GM21737 (cell line): Measurements from ENCODE around the gene VMO1.

Experiments used
- ATAC-seq: cut with Tn5 transposase; IDR thresholded peaks from one replicate; pipeline ENCODE4 v1.9.1; 2021; ENCODE audit warnings: mild to moderate bottlenecking, moderate library complexity; ENCODE audit not compliant: unreplicated experiment

Gene VMO1

GRCh38 chr17:4800462-4801196 lies 14.5 kb upstream of the VMO1 start:
- ATAC-seq = no peak

DNA sequence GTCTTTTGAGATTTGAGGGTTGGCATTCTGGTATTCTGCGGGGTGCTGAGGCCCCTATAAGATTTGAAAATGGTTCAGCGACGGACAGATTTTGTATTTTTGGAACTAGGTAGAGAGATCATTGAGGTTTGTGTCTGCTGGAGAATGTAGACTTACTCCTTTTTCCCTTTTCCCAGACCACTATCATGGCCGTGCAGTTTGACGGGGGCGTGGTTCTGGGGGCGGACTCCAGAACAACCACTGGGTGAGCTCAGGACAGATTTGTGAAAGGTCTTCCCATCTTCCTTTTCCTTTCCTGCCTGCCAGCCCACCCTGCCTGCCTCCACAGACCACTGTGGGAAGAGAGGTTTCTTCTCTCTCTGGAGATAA lies 10.4 kb upstream of the VMO1 start:
- ATAC-seq = no peak

- ATAC-seq = no peak
Measured at GRCh38 chr17:4795168-4795567, 9.0 kb upstream of the VMO1 start.

DNA sequence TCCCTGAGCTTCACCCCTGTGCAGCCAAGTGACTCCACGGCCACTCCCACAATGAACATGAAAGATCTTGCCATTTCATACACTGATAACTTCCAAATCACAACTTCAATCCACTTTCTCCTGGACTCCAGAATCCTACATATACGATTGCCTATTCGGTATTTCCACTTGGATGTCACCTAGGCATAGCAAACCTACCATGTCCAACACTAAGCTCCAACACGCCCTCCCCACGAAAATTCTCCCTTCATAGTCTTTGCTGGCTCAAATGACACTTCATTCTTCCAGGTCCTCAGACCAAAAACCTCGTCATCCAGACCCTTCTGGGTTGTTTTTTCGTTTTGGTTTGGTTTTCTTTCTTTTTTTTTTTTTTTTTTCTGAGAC lies 4.5 kb upstream of the VMO1 start:
- no peak for ATAC-seq

GRCh38 chr17:4789951-4790704 lies 4.0 kb upstream of the VMO1 start:
- ATAC-seq = peak; percentile 86

DNA sequence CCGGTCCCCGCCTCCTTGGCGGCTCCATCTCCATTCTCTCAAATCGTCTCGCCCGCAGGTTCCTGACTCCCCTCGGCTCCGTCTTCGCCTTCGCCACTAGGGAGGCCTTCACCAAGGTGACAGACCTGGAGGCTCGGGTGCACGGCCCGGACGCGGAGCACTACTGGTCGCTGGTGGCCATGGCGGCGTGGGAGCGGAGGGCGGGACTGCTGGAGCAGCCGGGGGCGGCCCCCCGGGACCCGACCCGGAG lies 3.5 kb upstream of the VMO1 start:
- no peak for ATAC-seq

- no peak for ATAC-seq
Measured at GRCh38 chr17:4788807-4789700, 2.9 kb upstream of the VMO1 start, which contains the start of gene GLTPD2. Gene GLTPD2, plus strand, starts transcription at chr17:4788964. Its CDS starts 48 bp downstream, at chr17:4789012.

- no peak for ATAC-seq
Measured at GRCh38 chr17:4788159-4788806, 2.1 kb upstream of the VMO1 start.

GRCh38 chr17:4786516-4786915 lies 352 bp upstream of the VMO1 start:
- no peak for ATAC-seq

GRCh38 chr17:4785311-4786105 lies 656 bp downstream of the VMO1 start:
- no peak for ATAC-seq

DNA sequence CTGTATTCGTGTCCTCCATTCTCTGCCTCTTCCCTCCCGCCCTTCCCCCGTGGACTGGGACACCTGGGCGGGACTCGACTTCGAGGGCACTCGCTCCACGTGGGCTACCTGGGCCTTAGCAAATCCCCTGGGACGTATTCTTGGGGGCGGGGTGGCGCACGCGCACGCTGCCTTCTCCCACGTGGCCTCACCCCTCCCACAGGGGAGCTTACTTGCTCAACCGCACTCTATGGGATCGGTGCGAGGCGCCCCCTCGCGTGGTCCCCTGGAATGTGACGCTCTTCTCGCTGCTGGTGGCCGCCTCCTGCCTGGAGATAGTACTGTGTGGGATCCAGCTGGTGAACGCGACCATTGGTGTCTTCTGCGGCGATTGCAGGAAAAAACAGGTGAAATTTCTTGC lies 3.5 kb downstream of the VMO1 start:
- no peak for ATAC-seq

DNA sequence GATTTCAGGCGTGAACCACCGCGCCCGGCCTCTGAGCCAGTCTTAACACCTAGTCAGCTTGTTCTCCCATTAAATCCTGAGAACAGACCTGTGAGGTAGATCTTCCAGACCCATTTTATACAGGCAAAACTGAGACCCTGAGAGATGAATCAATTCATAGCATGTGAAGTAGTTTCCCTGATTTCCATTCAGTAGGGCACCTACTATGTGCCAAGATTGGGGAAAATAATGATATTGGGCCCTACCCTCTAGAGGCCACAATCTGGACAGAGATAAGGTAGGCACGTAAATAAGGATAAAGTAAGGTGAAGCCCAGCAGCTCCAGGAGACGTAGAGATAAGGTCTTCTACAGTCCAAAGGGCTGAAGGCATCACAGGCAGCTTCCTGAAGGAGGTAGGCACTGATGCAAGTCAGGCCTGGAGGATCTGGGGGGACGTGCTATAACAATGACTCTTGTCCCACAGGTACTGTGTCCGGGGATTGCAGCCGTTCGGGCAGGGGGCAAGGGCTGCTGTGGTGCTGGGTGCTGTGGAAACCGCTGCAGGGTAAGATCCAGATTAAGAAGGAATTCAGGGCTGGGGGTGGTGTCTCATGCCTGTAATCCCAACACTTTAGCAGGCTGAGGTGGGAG lies 5.7 kb downstream of the VMO1 start:
- no peak for ATAC-seq

DNA sequence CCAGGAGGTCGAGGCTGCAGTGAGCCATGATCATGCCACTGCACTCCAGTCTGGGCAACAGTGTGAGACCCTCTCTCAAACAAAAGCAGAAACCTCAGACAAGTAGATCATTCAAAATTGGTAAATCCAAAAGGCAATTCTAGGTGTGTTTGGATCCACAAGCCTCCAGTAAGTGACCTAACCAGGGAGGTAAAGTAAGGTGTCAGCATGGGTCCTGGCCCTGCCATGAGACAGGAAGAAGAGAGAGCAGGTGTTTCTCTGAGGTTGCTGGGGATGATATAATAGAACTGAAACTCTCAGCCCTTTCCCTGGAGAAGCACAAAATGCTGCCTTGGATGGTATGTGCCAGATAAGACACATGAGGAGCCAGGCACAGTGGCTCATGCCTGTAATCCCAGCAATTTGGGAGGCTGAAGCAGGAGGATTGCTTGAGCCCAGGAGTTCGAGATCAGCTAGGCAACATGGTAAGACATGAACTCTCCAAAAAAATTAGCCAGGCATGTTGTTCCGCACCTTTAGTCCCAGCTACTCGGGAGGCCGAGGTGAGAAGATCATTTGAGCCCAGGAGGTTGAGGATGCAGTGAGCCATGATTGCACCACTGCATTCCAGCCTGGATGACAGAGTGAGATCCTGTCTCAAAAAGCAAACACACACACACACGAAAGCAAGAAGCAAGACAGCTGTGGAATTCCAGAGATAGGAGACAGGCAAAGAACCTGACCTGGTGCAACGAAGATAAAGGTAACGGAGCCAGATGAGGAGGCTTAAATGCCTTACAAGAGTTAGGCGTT lies 8.0 kb downstream of the VMO1 start:
- no peak for ATAC-seq

DNA sequence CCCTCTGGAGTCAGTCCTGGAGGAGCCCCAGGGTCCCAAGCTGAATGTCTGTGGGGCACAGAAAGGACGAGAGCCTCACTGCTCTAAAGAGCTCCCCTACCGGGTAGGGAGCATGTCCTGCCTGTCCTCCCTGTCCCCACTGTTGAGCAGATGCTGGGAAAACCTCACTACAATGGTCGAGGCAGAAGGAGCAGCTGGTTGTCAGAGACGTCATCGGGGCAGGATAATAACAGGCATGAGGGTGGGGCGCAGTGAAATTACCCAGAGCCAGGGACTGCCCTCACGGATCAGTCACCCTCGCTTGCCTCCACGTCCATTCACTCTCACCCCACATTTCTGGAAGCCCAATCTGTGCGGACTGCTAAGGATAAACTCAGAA lies 13.9 kb downstream of the VMO1 start:
- no peak for ATAC-seq

GRCh38 chr17:4771519-4772234 lies 14.5 kb downstream of the VMO1 start, which contains the start of gene TM4SF5:
Gene TM4SF5, plus strand, starts transcription at chr17:4771886. Its CDS starts 37 bp downstream, at chr17:4771923.
- ATAC-seq = no peak

GRCh38 chr17:4769628-4770027 lies 16.5 kb downstream of the VMO1 start:
- no peak for ATAC-seq

DNA sequence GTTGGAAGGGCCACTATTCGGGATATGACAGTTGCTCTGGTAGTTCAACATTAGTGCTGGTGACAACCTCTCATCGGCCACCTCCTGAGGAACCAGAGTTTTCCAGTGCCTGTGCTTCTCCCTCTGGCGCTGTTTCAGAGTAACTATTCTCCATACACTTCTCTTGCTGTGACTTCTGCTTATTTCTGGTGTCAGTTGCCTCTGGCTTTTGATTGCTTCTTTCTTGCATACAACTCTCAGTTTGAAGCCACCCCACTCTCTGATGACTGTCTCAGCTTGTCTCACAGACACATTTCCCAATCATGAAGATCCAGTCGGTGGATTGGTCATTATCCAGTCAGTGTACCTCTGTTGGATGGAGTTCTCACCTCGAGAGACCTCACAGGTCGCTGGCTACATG lies 17.9 kb downstream of the VMO1 start:
- no peak for ATAC-seq

- ATAC-seq = no peak
Measured at GRCh38 chr17:4766723-4767122, 19.4 kb downstream of the VMO1 start.

- ATAC-seq = no peak
Measured at GRCh38 chr17:4766201-4766600, 20.0 kb downstream of the VMO1 start.
